Spleen (tissue), 7 donors: ENCODE data around the gene IMPDH2.

Experiments used
- CTCF ChIP-seq, 11 experiments: fragments of 200-600 bp in 7 of 11; fragments of 450-650 bp in 4 of 11; sonication (generic) in 4 of 11; IDR thresholded peaks in 8 of 11; conservative IDR thresholded peaks in 3 of 11; 1 replicate in 7 of 11; 2 replicates in 4 of 11; pipeline versions ENCODE4 v1.4.0 to v1.8.0; 2016 to 2021; ENCODE audit warnings: antibody characterized with exemption in 11 of 11, inconsistent platforms in 4 of 11, mild to moderate bottlenecking in 1 of 11
- POLR2A ChIP-seq, 3 donors: fragments of 450-650 bp; IDR thresholded peaks; one replicate each; pipeline ENCODE4 v1.5.1; 2017; ENCODE audit warnings: antibody characterized with exemption in 3 of 3, mild to moderate bottlenecking in 1 of 3
- donor health status: DM: no; HTN: no; CAD: no; lungs with moderate emphysema.
- donor health status: DM: no; HTN: no; CAD: no.
- donor health status: DM: no; HTN: no; CAD: no.

- TF ChIP-seq CTCF (IDR thresholded peaks at IDR 0.05 in 8 of 11, conservative IDR thresholded peaks at IDR 0.05 in 3 of 11): no peak
- TF ChIP-seq POLR2A (IDR thresholded peaks at IDR 0.05): no peak
These were observed 6.5 kb downstream of the IMPDH2 start for GRCh38 chr3:49022688-49023171.
